T-cell (primary cell): ENCODE results near the gene EIF5AL1. TPM values are rescaled to one million over a fixed set of nuclear protein-coding genes. Genes with fewer than 3 reads are reported as not detected.
"Not testable (repeated sequence)": the region's sequence is repeated elsewhere in the genome, so short reads cannot be mapped to it uniquely, and the experiment has no call there.

Experiments used
- ATAC-seq, 4 experiments: fragments of 200-7000 bp in 3 of 4; fragments of 150-1000 bp in 1 of 4; cut with Tn5 transposase; replicated peaks in 1 of 4; 1 replicate in 3 of 4; 2 replicates in 1 of 4; pipeline ENCODE4 v1.10.0; 2021; ENCODE audit warnings: moderate library complexity in 3 of 4, mild to moderate bottlenecking in 2 of 4, moderate number of reproducible peaks in 1 of 4
- CTCF ChIA-PET, 2 donors: fragments of 300-600 bp; sonication (Branson Sonifier 250); formaldehyde crosslinking; loops; one replicate each; lab custom pipeline; 2022; ENCODE audit warnings: antibody characterized with exemption in 2 of 2; lab: Charles Lee
- POLR2A ChIA-PET, 2 donors: fragments of 300-600 bp; sonication (Branson Sonifier 250); formaldehyde crosslinking; loops; one replicate each; lab custom pipeline; 2022; ENCODE audit warnings: antibody characterized with exemption in 2 of 2; lab: Charles Lee
- DNase-seq, 35 experiments: peaks; one replicate each; pipeline versions ENCODE4 v3.0.0 to v3.0.0-alpha.2; 2013 to 2023
- H3K27ac ChIP-seq: one replicate; pipeline ENCODE4 v1.5.1; 2013; ENCODE audit warnings: low read length
- H3K27me3 ChIP-seq, 2 experiments: replicated peaks in 1 of 2; 1 replicate in 1 of 2; 2 replicates in 1 of 2; pipeline versions ENCODE4 v1.6.1 to v1.7.0; 2013; ENCODE audit warnings: low read length in 1 of 2, mixed read lengths in 1 of 2; ENCODE audit not compliant: control insufficient read depth in 2 of 2, insufficient read depth in 2 of 2; ENCODE audit errors: extremely low read depth in 1 of 2
- H3K36me3 ChIP-seq, 2 donors: 1 replicate in 1 of 2; 2 replicates in 1 of 2; pipeline versions ENCODE4 v1.6.1 to v1.7.0; 2013; ENCODE audit warnings: low read length in 1 of 2; ENCODE audit not compliant: control insufficient read depth in 2 of 2, insufficient read depth in 1 of 2; ENCODE audit errors: extremely low read depth in 1 of 2
- H3K4me1 ChIP-seq, 2 experiments: 1 replicate in 1 of 2; 2 replicates in 1 of 2; pipeline versions ENCODE4 v1.6.1 to v1.7.0; 2013; ENCODE audit warnings: low read length in 2 of 2, mixed read lengths in 1 of 2; ENCODE audit not compliant: insufficient read depth in 2 of 2, control insufficient read depth in 1 of 2; ENCODE audit errors: extremely low read depth in 1 of 2
- H3K4me3 ChIP-seq, 2 donors: 1 replicate in 1 of 2; 2 replicates in 1 of 2; pipeline versions ENCODE4 v1.5.1 to v1.7.0; 2013; ENCODE audit warnings: mild to moderate bottlenecking in 2 of 2, low read length in 1 of 2, moderate library complexity in 1 of 2; ENCODE audit not compliant: control insufficient read depth in 1 of 2; ENCODE audit errors: extremely low read depth in 1 of 2
- H3K9me3 ChIP-seq: 2 replicates; pipeline ENCODE4 v1.7.0; 2013
- H3K27ac Mint-ChIP-seq, 2 donors: one replicate each; pipeline ENCODE4 v1.8.0; 2020 to 2021; ENCODE audit warnings: mild to moderate bottlenecking in 2 of 2, mixed read lengths in 2 of 2
- H3K27me3 Mint-ChIP-seq, 2 donors: one replicate each; pipeline ENCODE4 v1.8.0; 2021 to 2022; ENCODE audit warnings: mixed read lengths in 2 of 2
- H3K36me3 Mint-ChIP-seq: one replicate; pipeline ENCODE4 v1.8.0; 2021; ENCODE audit warnings: mixed read lengths
- H3K4me1 Mint-ChIP-seq, 3 donors: one replicate each; pipeline ENCODE4 v1.8.0; 2020 to 2022; ENCODE audit warnings: mixed read lengths in 3 of 3, mild to moderate bottlenecking in 1 of 3
- H3K4me3 Mint-ChIP-seq, 3 donors: one replicate each; pipeline ENCODE4 v1.8.0; 2020 to 2022; ENCODE audit warnings: mild to moderate bottlenecking in 3 of 3, mixed read lengths in 3 of 3, moderate library complexity in 3 of 3
- H3K9me3 Mint-ChIP-seq, 3 donors: one replicate each; pipeline ENCODE4 v1.8.0; 2020 to 2022; ENCODE audit warnings: mixed read lengths in 3 of 3
- WGBS: methylation state at CpG from one replicate; pipeline ENCODE4 v1.1.5; 2013; ENCODE audit warnings: missing lambda C conversion rate; ENCODE audit not compliant: insufficient coverage; 5-methylcytosine and 5-hydroxymethylcytosine counted together
- total RNA-seq, 35 experiments: library from RNA in 6 of 35; stranded (reverse) in 6 of 35; fragments of 120-200 nt in 1 of 35; gene quantifications; one replicate each; pipeline versions ENCODE4 v1.2.1 to v1.2.4 and lab custom pipeline; 2013 to 2026

EIF5AL1 gene
- total RNA-seq, 5 donors from 2014 or later (not counting 1 experiment from before 2014, with no cell fraction given) = 0.10 to 0.28 (median 0.19) TPM; not detected in 2

GRCh38 chr10:79528261-79528660 lies 15.9 kb downstream of the EIF5AL1 start:
- CTCF ChIA-PET = not testable (repeated sequence)

GRCh38 chr10:79533142-79533902 lies 21.0 kb downstream of the EIF5AL1 start:
- H3K4me3 Mint-ChIP-seq, H3K4me1 ChIP-seq, H3K27ac Mint-ChIP-seq, H3K9me3 Mint-ChIP-seq, H3K36me3 Mint-ChIP-seq, ATAC-seq, H3K27ac ChIP-seq, H3K36me3 ChIP-seq, H3K4me3 ChIP-seq, H3K4me1 Mint-ChIP-seq, DNase-seq, H3K27me3 Mint-ChIP-seq, H3K27me3 ChIP-seq, H3K9me3 ChIP-seq: not testable (repeated sequence)
- CTCF ChIA-PET = interaction anchor here in 1 of 2 donors (0.6 kb wide), 1 partner anchor 587 kb away, joined by 4 read pairs; no protein-coding TSS in a partner anchor
- POLR2A ChIA-PET = interaction anchor here in 1 of 2 donors (0.6 kb wide), 1 partner anchor 663 kb away, joined by 3 read pairs; no protein-coding TSS in a partner anchor
- 70% methylated on average over 2 of the region's 11 CpGs for WGBS

More at GRCh38 chr10:79528261-79528660, 15.9 kb downstream of the EIF5AL1 start:
- H3K27ac ChIP-seq, H3K9me3 ChIP-seq, H3K4me1 Mint-ChIP-seq, H3K4me3 Mint-ChIP-seq, POLR2A ChIA-PET, ATAC-seq, H3K27me3 ChIP-seq, H3K36me3 Mint-ChIP-seq, H3K27ac Mint-ChIP-seq, DNase-seq, H3K4me3 ChIP-seq, H3K9me3 Mint-ChIP-seq, H3K27me3 Mint-ChIP-seq, H3K4me1 ChIP-seq, H3K36me3 ChIP-seq: not testable (repeated sequence)
- WGBS = no CpG with 5 or more reads among the region's 4 CpGs

- H3K27ac ChIP-seq, H3K9me3 ChIP-seq, H3K27me3 Mint-ChIP-seq, H3K4me3 Mint-ChIP-seq, H3K4me3 ChIP-seq, H3K36me3 ChIP-seq, H3K27me3 ChIP-seq, H3K4me1 Mint-ChIP-seq, H3K9me3 Mint-ChIP-seq, H3K4me1 ChIP-seq, ATAC-seq, H3K27ac Mint-ChIP-seq, H3K36me3 Mint-ChIP-seq, DNase-seq: not testable (repeated sequence)
- CTCF ChIA-PET = interaction anchor here in 1 of 2 donors (0.6 kb wide), 2 partner anchors 534 to 587 kb away, joined by 4 to 8 read pairs; no protein-coding TSS in a partner anchor
- WGBS = 40% methylated on average over 1 of the region's 5 CpGs
- POLR2A ChIA-PET = interaction anchor here in 1 of 2 donors (0.6 kb wide), 1 partner anchor 663 kb away, joined by 3 read pairs; no protein-coding TSS in a partner anchor
Observed at GRCh38 chr10:79533903-79534175, 21.5 kb downstream of the EIF5AL1 start.

- H3K27me3 ChIP-seq, H3K36me3 Mint-ChIP-seq, H3K27ac Mint-ChIP-seq, H3K4me3 ChIP-seq, ATAC-seq, H3K4me3 Mint-ChIP-seq, H3K9me3 ChIP-seq, H3K27ac ChIP-seq, H3K4me1 ChIP-seq, H3K27me3 Mint-ChIP-seq, H3K9me3 Mint-ChIP-seq, DNase-seq, POLR2A ChIA-PET, H3K36me3 ChIP-seq: not testable (repeated sequence)
- CTCF ChIA-PET = interaction anchor here (0.6 to 1.1 kb wide), 2 partner anchors 509 to 591 kb away, joined by 3 to 5 read pairs; no protein-coding TSS in a partner anchor
- peaks cover 0 to 11% (median 2%) of the 10 kb centered on the region in 3 donors for H3K4me1 Mint-ChIP-seq
- WGBS = no CpG with 5 or more reads among the region's 6 CpGs
Observed at GRCh38 chr10:79538311-79538710, 26.0 kb downstream of the EIF5AL1 start.

- H3K36me3 ChIP-seq, H3K9me3 Mint-ChIP-seq, ATAC-seq, H3K27ac ChIP-seq, POLR2A ChIA-PET, H3K27ac Mint-ChIP-seq, H3K4me3 Mint-ChIP-seq, H3K27me3 ChIP-seq, CTCF ChIA-PET, DNase-seq, H3K9me3 ChIP-seq, H3K4me1 ChIP-seq, H3K27me3 Mint-ChIP-seq, H3K4me3 ChIP-seq, H3K36me3 Mint-ChIP-seq: not testable (repeated sequence)
- peaks cover 0 to 11% (median 2%) of the 10 kb centered on the region in 3 donors for H3K4me1 Mint-ChIP-seq
- WGBS = no CpG with 5 or more reads among the region's 1 CpG
Observed at GRCh38 chr10:79540930-79541329, 28.6 kb downstream of the EIF5AL1 start.

GRCh38 chr10:79542626-79543025 lies 30.3 kb downstream of the EIF5AL1 start:
- DNase-seq (no peak), ATAC-seq (no peak)
- H3K4me3 ChIP-seq = no peak overlapping the region
- H3K9me3 ChIP-seq = no peaks in the 10 kb centered on the region
- ChIA-PET CTCF (no interaction called here), POLR2A (no interaction called here)
- no peak overlapping the region for H3K4me3 Mint-ChIP-seq
- H3K4me1 Mint-ChIP-seq = peaks cover 13 to 26% (median 14%) of the 10 kb centered on the region in 3 donors
- H3K4me1 ChIP-seq = peaks cover 2% of the 10 kb centered on the region in 2 experiments
- no peaks in the 10 kb centered on the region for H3K27me3 Mint-ChIP-seq
- peak overlapping the region; percentile 11 to 23 for H3K27ac Mint-ChIP-seq
- H3K36me3 Mint-ChIP-seq = no peaks in the 10 kb centered on the region
- H3K27ac ChIP-seq = peak overlapping the region; percentile 29
- peaks cover 0 to 5% (median 2%) of the 10 kb centered on the region in 3 donors for H3K9me3 Mint-ChIP-seq
- H3K27me3 ChIP-seq = no peaks in the 10 kb centered on the region
- H3K36me3 ChIP-seq = no peaks in the 10 kb centered on the region
- WGBS = no CpG with 5 or more reads among the region's 2 CpGs
